NK-92 treated with Interleukin-12 subunit alpha and Interleukin-12 subunit beta, amount 100 ng/mL, for 24 hours (cell line): Measurements from ENCODE around the gene AMBN.
"Not testable (repeated sequence)": the region's sequence is repeated elsewhere in the genome, so short reads cannot be mapped to it uniquely, and the experiment has no call there.

Experiments
- DNase-seq: peaks from one replicate; lab custom pipeline; 2025; lab: John Stamatoyannopoulos, UW

The AMBN gene

DNA sequence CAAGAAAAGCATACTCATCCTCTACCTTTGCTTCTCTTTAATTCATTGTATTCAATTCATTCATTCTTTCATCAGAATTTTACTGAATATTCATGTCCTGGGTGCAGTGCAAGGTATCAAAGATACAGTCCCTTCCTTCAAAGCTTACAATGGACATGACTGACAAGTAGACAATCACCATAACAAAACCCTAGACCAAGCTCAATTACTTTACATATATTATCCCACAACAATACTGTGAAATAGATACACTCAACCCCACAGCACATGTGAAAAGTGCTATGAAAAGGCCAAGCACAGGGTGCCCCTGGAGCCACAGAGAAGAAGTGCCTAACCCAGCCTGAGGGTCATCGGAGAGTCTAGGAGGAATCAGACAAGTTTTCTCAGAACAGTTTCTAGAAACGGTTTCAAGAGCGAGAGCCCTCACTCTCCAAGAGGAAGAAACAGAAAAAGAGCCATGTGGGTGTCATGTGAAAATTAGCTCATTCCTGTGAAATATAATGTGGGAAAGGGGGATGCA is 15.3 kb downstream of the AMBN start:
- no peak for DNase-seq

DNA sequence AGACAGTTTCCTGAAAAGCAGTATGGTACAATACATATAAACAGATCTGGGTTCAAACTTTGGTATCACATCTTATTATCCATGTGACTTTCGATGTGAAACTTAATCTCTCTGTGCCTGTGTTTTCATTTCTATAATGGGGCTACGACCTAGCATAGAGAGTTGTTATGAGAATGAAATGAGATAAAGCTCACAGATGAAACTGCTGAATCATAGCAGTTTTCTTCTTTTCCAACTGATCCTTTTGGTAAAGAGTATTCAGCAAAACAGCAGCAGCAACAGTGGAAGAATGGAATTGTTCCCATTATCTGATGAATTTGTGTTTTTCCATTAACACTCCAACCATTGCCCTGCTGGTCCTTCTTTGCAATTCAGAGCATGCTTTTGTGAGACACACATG is 16.3 kb downstream of the AMBN start:
- DNase-seq, result no peak

DNA sequence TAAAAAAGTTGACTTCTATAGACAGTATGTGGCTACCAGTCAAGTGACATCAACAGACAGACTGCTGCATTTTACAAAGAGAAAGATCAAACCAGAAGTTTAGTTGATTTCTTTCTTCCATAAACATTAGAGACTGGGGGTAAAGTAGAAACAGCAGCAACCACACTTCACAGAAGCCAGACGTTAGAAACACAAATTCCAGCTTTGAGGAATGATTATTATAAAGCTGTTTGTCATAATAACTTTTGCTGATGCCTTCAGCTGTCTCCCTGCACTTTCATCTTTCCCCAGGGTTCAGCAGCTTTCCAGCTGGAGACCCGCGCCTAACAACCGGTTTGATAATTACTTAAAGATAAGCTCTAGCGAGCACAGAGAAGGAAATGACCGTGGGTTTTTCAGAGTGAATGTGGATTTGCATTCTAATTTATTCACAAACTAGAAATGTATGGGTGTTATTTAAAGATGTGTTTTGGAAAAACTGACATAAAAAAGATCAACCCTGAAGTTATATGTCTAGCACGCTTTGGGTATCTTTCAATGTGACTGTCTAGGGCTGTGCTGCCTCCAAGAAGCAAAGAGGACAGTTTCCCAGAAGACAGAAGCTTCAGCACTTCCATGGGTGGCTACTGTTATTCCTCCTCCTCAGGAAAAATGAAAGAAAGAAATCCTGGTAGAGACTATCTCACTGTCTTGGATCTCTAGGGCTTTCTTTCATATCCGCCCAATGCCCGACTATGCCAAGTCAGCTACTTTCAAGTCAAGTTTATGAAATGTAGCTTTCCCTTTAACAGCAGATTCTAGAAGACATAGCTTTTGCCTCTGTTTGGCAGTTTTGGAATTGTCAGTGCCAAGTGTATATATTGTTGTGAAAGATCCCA is 21.5 kb downstream of the AMBN start:
- DNase-seq, result no peak

DNA sequence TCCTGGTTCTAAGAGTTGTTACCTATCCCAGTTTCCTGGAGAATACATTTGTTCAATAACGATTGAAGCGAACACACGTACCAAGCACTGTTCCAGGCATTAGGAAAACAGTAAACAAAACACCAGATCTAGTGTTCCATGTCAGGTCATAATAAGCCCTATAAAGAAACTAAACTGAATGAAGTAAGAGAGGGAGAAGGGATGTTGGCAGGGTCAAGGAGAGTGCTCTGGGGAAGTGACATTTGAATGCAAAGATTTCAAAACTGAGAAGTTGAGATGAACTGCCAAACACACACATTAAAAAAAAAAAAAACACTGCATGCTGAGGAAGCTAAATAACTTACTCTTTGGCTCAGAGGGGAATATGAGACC is 22.1 kb downstream of the AMBN start:
- DNase-seq, result no peak

DNA sequence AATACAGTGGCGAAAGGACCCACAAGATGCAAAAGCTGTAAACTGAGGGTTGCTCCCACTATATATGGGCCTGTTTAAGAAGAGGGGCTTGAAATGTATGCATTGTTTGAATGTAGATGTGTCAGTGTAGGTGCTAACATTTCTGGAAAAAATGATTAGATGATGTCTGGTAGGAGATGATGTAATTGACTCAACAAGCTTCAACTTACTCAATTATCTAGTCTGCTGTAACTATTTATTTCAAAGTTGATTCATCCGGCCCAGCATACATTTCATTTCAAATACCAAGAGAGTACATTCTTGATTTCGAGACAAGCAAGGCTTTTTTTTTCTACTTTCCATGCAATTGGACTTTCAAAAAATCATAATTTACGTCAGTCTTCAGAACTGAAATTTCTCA is 27.2 kb downstream of the AMBN start:
- DNase-seq, result no peak

DNA sequence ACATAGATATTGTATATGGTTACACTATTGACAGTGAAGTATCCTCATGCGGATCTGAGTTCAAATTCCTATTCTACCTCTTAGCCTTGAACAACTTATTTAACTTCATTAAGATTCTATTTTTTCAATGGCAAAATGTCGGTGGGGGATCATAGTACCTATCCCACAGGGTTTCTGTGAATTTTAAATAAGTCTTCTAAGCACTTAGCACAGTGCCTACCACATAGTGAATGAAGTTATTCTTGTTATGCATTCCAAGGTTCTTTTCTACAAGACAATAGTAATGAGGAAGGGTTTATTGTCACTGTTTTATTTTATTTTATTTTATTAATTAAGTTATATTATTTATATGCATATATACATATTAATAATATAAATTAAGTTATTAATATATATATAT is 27.7 kb downstream of the AMBN start:
- DNase-seq, result no peak

DNA sequence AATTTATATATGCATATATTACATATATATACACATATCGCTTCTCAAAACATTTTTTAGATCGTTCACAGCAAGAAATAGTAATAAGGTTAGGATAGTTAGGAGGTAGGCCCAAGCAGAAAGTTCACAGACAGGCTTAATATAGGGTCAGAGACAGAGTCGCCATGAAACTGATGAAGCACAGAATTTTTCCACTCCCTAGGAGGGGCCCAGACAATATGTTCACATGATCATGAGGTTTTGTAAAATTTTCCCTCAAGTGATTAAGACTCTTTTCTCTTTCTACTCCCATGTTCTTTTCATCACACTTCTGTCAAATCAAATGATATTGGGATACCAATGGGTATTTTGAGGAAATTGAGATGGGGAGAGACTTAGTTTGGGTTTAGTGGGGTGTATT is 31.3 kb downstream of the AMBN start:
- no peak for DNase-seq

DNA sequence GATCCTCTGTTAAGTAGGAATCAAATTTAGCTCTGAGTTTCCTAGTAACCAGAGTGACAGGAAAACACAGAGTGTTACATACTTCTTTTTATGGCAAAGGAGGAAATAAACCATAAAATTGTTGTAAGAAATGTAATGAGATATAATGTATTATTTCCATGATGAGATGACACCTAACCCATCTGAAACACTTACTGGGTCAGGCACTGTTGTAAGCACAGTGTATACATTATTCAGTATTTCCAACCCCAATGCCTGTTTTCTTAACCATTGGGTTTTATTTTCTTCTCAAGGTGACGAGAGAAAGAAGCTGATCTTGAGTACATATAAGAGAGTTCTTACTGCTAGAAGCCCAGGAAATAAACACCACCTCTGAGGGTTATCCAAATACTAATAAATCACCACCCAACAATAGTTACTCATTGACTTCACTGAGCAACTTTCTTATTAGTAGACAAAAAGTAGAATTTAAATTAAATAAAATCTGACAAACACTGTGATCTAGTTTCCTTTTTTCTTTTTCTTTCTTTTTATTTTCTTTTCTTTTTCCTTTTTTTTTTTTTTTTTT is 32.3 kb downstream of the AMBN start:
- DNase-seq, result no peak

DNA sequence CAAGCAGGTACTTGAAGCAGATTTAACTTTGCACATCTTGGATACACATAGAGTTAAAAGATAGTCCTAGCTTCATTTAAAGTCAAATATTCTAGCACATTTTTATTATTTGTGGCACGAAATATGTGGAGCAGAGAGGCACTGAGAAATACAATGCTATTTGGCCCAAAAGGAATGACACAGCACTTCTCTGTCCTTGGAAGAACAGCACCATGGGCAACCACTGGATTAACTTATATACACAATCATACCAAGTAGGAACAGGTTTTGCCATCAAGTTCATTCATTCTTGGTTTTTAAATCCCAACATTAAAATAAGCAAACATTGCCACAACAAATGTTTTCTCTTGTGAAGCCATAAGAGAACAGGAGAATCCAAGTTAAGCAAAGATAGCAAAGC is 35.6 kb downstream of the AMBN start:
- no peak for DNase-seq

DNA sequence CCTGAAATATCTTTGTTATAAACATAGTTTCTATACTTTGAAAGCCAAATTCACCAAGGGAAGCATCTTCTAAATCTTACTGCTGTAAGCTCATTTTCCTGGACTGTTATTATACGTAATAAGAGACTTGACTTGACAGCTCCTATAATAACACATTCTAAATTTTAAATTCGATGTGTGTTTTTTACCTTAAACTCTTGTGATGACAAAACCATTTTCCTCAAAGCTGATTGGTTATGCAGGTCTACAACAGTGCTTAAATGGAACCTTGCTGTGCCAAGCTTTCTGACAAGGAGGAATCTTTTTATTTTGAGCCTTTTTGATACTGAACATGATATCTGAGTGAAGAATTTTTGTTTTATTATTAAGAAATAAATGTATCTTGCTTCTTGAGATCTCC is 36.4 kb downstream of the AMBN start, which contains the start of gene ENAM:
Gene ENAM, plus strand, starts transcription at position 301 of the 400 bp plus-strand sequence. CDS start 757 bp downstream, outside the sequence.
- DNase-seq, result no peak

DNA sequence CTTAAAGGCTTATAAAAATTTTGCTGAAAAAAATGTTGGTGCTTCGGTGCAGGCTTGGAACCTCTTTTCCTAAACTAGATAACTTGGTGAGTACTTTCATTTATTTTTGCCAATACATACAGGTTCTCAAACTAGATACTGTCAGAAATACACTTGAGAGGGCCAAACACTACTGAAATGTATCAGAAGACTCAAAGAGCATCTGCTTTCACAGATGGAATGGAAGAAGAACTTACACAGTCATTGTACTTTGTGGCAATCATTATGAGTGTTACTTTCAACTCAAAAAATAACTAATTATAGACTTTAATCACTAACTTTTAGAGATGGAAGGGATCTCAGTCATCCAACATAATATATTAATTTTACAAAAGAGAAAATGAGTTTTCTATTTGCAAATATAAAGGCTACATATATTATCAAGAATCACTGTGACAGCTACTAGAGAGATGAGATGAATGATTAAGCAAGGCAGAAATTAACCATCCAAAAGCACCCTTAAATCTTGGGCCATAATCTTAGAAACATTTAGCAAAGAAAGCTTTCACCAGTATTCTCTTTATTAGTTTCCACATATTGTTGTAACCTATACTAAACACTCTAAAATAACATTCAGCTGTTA is 37.5 kb downstream of the AMBN start:
- no peak for DNase-seq

DNA sequence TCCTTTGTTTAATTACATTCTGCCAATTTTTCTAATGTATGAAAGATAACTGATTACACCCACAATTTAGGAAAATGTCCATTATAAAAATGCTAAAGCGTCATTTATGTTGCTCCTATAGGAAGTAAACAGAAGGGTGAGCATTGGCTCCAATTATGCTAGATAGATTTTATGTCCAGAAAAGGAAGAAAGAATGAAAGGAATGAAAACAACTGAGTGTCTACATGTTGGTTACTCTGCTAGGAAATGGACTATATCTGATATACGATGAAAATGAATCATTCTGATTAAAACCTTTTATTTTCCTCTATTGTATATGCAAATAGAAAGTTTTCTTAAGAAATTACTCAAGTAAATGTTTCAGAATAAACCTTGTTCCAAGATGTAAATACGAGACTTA is 38.1 kb downstream of the AMBN start:
- DNase-seq, result no peak

DNA sequence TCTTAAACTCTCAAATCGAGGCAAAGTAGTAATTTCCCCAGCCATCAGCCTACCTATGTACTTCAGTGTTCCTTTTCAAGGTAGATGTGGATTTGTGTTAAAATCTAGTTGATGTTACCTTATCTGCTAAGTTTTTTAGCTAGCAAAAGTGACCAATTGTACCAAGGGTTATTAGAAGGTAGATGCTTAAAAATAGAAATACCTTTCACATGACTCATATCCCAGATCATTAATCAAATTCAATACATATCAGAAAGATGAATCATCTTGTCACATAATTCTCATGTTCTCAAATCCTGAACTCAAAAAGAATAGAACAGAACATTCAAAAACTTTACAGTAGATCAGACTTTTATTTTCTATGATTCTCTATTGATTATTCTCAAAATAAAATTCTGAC is 40.0 kb downstream of the AMBN start:
- DNase-seq, result no peak

DNA sequence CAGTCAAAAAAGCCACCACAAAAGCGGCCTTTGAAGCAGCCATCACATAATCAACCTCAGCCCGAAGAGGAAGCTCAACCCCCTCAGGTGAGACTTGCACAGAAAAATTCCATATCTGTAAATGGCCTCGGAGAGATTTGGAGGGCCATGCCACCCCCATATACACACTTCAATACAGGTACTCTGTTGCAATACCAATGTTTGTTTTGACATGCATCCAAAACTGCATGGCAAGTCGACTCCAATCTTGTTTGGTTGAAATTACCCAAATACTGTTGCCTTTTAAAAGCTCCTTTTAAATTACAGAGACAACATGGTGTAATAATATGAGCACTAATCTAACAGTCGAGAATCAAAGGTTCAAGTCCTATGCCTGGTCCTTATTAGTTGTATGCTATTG is 42.4 kb downstream of the AMBN start:
- no peak for DNase-seq

DNA sequence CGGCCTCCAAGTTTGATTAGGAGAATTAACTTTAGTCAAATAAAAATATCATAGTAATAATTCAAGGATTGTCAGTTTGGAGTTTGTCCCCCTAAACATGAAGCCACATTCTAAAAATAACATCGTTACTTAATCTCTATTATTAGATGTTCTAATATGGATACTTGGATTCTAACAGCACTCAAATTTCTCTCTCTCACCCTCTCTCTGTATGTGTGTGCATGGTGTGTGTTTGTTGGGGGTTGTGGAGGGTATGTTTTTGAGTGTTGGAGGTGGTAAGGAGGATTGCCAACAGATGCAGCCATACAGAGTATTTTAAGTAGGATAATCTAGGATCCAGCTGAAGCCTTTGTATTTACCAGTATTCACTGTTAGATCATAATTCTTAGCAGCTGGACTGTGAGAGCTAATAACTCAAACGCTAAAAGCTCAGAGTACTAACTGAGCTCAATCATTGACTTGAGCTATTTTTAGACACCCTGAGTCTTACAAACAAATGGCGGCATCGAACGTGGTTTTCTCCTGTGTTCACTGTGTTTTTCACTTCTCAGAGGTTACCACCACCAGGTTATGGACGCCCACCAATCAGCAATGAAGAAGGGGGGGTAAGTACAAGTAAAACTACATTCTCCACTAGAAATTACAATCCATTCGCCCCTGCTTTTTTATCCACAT is 45.3 kb downstream of the AMBN start:
- no peak for DNase-seq

DNA sequence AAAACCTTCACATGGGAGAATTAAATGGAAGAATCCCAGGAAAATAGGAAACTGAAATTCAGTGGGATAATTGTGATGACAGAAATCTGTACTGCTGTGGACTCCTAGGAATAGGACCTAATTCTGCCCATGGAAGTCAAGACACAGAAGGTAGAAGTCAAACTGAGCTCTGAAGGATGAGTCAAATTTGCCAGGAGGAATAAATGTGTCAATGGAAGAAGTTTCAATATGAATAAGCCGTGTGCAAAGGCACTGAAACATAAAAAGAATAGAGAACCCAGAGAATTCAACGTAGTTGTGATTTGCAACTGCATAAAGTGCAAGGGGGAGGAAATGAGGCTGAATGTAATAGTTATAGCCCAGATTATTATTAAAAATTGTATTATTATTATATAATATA is 48.1 kb downstream of the AMBN start:
- no peak for DNase-seq

DNA sequence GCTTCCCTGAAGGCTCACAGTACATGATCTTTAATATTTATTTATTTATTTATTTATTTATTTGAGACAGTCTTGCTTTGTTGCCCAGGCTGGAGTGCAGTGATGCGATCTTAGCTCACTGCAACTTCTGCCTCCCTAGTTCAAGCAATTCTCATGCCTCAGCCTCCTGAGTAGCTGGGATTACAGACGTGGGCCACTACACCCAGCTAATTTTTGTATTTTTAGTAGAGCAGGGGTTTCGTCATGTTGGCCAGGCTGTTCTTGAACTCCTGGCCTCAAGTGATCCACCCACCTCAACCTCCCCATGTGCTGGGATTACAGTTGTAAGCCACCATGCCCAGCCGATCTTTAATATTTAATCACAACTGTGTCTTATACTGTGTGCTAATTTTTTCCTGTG is 58.7 kb downstream of the AMBN start:
- not testable (repeated sequence) for DNase-seq

DNA sequence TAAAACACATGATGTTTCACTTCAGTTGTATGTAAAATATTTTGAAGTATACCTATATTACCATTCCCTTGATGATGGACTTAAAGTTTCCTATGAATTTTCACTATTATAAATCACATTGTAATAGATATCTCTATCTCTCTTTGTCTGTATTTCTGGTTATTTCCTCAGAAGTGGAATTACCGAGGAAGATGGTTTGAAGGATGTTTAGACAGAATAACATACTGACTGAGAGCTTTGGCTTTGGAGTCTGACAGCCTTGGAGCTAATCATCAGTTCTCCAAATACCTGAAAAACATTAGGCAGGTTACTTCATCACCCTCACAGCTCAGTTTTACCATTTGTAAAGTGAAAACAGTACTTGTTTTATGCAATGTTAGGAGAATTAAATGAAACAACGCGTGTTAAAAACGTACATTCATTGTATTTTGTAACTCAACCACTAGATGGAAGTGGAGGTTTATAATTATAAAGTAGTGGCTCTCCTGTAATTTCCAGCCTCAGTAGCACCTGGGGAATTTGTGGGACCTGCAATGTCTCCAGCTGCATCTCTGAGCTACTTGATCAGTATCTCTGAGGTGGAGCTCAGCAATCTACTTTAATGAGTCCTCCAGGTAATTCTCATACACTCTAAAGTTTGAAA is 59.9 kb downstream of the AMBN start:
- no peak for DNase-seq

DNA sequence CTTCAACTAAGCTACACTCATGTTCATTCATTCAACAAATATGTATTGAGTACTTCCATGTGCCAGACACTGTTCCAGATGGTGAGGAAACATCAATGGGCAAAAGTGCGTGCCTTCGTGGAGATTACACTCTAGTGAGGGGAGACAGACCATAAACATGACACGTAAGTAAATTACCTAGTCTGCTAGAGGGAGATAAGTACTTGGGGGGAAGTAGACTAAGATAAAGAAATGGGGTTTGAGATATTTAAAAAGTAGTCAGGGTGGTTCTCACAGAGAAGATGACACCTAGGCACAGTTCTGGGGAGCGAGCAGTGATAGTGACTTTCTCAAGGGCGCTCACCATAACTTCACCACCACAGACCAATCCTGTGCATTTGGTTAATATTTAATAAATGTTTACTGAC is 62.6 kb downstream of the AMBN start:
- DNase-seq, result no peak
